Stimulated activated CD4-positive, alpha-beta T cell treated with anti-CD3 and anti-CD28 coated beads, Interleukin-4, amount 100 ng/mL, for 4 hours (primary cell): ENCODE measurements around the gene DCLK1.

Source experiments
- DNase-seq, 2 experiments: peaks; one replicate each; pipeline ENCODE4 v3.0.0-alpha.2; 2020

Gene DCLK1

GRCh38 chr13:35770756-35771297 is 360.4 kb downstream of the DCLK1 start:
- DNase-seq, result no peak

- no peak for DNase-seq
Observed at GRCh38 chr13:35769812-35770211, 361.4 kb downstream of the DCLK1 start.

- DNase-seq, result no peak
Observed at GRCh38 chr13:35768551-35768950, 362.6 kb downstream of the DCLK1 start.

- DNase-seq, result no peak
Observed at GRCh38 chr13:35768073-35768472, 363.1 kb downstream of the DCLK1 start.

- DNase-seq, result no peak
Observed at GRCh38 chr13:35767256-35767976, 363.8 kb downstream of the DCLK1 start.

GRCh38 chr13:35766663-35767062 is 364.5 kb downstream of the DCLK1 start:
- no peak for DNase-seq

GRCh38 chr13:35765941-35766340 is 365.2 kb downstream of the DCLK1 start:
- no peak for DNase-seq

DNA sequence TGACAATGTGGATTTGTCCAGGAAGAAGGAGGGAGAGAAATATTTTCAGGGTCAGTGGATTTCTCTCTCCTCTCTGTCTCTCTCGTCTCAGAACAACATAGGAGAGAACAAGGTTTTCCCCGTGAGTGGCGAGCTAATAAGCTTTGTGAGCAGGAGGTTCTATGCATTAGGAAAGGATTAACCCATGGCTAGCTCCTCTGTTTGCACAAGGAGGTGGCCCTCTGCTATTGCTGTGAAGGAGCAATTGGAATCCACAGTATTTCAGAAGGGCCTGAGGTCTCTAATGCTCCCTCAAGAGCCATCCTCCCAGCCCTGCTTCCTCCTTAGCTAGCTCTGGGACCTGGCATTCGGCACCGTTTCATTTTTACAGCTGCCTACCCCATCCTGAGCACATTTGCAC is 365.8 kb downstream of the DCLK1 start:
- DNase-seq, result no peak

GRCh38 chr13:35764326-35765015 is 366.7 kb downstream of the DCLK1 start:
- no peak for DNase-seq

- no peak for DNase-seq
Observed at GRCh38 chr13:35763782-35764123, 367.4 kb downstream of the DCLK1 start.

- DNase-seq, result no peak
Observed at GRCh38 chr13:35763060-35763781, 368.0 kb downstream of the DCLK1 start.

DNA sequence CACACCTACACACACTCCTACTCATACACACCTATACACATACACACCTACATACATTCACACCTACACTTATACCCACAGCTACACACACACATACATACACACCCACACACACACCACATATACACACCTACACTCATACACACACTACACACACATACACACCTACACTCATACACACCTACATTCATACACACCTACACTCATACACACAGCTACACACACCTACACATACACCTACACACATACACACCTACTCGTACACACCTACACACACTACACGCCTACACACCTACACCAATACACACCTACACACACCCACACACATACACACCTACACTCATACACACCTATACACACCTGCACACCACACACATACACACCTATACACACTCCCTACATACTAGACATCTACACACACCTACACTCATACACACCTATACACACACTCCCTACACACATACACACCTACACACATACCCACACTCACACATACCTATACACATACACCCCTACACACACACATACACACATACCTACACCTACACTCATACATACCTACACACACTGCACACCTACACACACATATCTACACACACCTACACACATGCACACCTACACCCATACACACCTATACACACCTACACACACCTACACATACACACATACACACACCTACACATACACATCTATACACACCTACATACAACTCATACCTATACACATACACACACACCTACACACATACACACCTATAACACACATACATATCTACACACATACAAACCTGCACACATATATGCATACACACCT is 369.5 kb downstream of the DCLK1 start:
- DNase-seq, result no peak

- no peak for DNase-seq
Observed at GRCh38 chr13:35760735-35761281, 370.4 kb downstream of the DCLK1 start.

GRCh38 chr13:35747594-35747993 is 383.6 kb downstream of the DCLK1 start:
- no peak for DNase-seq

DNA sequence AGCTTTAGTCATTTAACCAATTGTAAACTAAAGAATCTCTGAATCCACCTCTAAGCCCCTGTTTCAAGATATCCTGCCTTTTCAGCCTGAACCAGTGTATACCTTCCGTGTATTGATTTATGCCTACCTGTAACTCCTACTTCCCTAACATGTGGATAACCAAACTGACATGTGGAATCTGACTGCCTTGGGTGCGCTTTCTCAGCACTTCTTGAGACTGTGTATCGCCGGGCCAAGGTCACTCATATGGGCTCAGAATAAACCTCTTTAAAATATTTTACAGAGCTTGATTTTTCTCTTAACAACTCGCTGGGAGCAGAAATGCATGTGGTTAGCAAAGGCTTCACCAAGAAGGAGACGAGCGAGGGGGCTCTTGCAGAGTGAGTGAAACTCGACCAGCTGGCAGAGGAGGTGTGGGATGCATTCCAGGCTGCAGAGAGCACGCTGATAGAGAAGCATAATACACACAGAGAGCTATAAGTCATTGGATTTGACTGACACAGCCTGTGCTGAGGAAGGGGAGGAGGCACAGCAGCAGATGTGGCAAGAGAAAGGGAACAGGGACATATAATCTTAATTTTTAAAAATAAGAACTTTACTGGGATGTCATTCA is 386.5 kb downstream of the DCLK1 start:
- no peak for DNase-seq

GRCh38 chr13:35744144-35744543 is 387.0 kb downstream of the DCLK1 start:
- DNase-seq, result no peak

- DNase-seq, result no peak
Observed at GRCh38 chr13:35743165-35743564, 388.0 kb downstream of the DCLK1 start.

GRCh38 chr13:35741657-35742056 is 389.5 kb downstream of the DCLK1 start:
- DNase-seq, result no peak

GRCh38 chr13:35736876-35737275 is 394.3 kb downstream of the DCLK1 start:
- DNase-seq, result no peak

- no peak for DNase-seq
Observed at GRCh38 chr13:35733827-35734226, 397.4 kb downstream of the DCLK1 start.

GRCh38 chr13:35732565-35732964 is 398.6 kb downstream of the DCLK1 start:
- no peak for DNase-seq

DNA sequence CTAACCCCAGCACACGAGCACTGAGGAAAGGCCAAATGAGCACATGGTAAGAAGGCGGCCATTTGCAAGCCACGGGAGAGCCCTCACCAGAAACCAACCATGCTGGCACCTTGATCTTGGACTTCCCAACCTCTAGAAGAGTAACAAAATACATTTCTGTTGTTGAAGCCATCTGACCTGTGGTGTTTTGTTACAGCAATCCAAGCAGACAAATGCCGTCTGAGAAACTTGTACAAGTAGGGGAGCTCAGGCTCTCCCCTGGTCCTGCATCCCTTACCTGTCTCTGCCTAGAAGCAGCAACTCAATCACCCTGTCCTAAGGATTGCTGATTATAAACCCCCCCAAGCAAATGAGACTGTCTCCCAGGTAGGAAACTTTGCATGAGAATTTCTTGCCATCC is 399.7 kb downstream of the DCLK1 start:
- no peak for DNase-seq
